HG03460 (cell line): ENCODE data around the gene GMDS.

ENCODE experiments used
- ATAC-seq: cut with Tn5 transposase; IDR thresholded peaks from one replicate; pipeline ENCODE4 v1.9.1; 2021; ENCODE audit not compliant: unreplicated experiment

The GMDS gene

GRCh38 chr6:1908784-1909183 lies 336.6 kb downstream of the GMDS start:
- ATAC-seq: no peak

GRCh38 chr6:1906609-1907008 lies 338.8 kb downstream of the GMDS start:
- no peak for ATAC-seq

GRCh38 chr6:1906014-1906413 lies 339.4 kb downstream of the GMDS start:
- ATAC-seq: no peak

- no peak for ATAC-seq
Observed at GRCh38 chr6:1904898-1905297, 340.5 kb downstream of the GMDS start.

- no peak for ATAC-seq
Observed at GRCh38 chr6:1904466-1904799, 341.0 kb downstream of the GMDS start.

- ATAC-seq: no peak
Observed at GRCh38 chr6:1903780-1904465, 341.5 kb downstream of the GMDS start.

GRCh38 chr6:1901556-1901955 lies 343.8 kb downstream of the GMDS start:
- ATAC-seq: no peak

GRCh38 chr6:1896897-1897296 lies 348.5 kb downstream of the GMDS start:
- ATAC-seq: no peak

GRCh38 chr6:1895721-1896120 lies 349.7 kb downstream of the GMDS start:
- ATAC-seq: no peak

- ATAC-seq: no peak
Observed at GRCh38 chr6:1894954-1895353, 350.5 kb downstream of the GMDS start.

- no peak for ATAC-seq
Observed at GRCh38 chr6:1893470-1894130, 351.8 kb downstream of the GMDS start.

- ATAC-seq: no peak
Observed at GRCh38 chr6:1892716-1893115, 352.7 kb downstream of the GMDS start.

GRCh38 chr6:1890987-1891386 lies 354.4 kb downstream of the GMDS start:
- no peak for ATAC-seq

- ATAC-seq: no peak
Observed at GRCh38 chr6:1890071-1890470, 355.3 kb downstream of the GMDS start.

GRCh38 chr6:1885576-1886011 lies 359.8 kb downstream of the GMDS start:
- no peak for ATAC-seq

GRCh38 chr6:1884313-1884712 lies 361.1 kb downstream of the GMDS start:
- ATAC-seq: no peak

GRCh38 chr6:1878330-1878729 lies 367.1 kb downstream of the GMDS start:
- ATAC-seq: no peak

GRCh38 chr6:1873781-1874180 lies 371.6 kb downstream of the GMDS start:
- ATAC-seq: no peak

- ATAC-seq: no peak
Observed at GRCh38 chr6:1872649-1873131, 372.7 kb downstream of the GMDS start.

- no peak for ATAC-seq
Observed at GRCh38 chr6:1871724-1872315, 373.6 kb downstream of the GMDS start.

- no peak for ATAC-seq
Observed at GRCh38 chr6:1870932-1871331, 374.5 kb downstream of the GMDS start.

GRCh38 chr6:1870251-1870650 lies 375.2 kb downstream of the GMDS start:
- no peak for ATAC-seq
